Activated naive CD8-positive, alpha-beta T cell treated with anti-CD3 and anti-CD28 coated beads, Interleukin-2, amount 50 U/mL, for 24 hours (primary cell): ENCODE measurements around the gene CABLES2.

Experiments used
- ATAC-seq: fragments of 150-1000 bp; cut with Tn5 transposase; one replicate; pipeline ENCODE4 v1.10.0; 2021
- DNase-seq: peaks from one replicate; pipeline ENCODE4 v3.0.0; 2021
- H3K27ac Mint-ChIP-seq: one replicate; pipeline ENCODE4 v1.8.0; 2021; ENCODE audit warnings: mild to moderate bottlenecking, mixed read lengths
- H3K27me3 Mint-ChIP-seq: one replicate; pipeline ENCODE4 v1.8.0; 2021; ENCODE audit warnings: mixed read lengths
- H3K36me3 Mint-ChIP-seq: one replicate; pipeline ENCODE4 v1.8.0; 2021; ENCODE audit warnings: low read depth, mixed read lengths
- H3K4me1 Mint-ChIP-seq: one replicate; pipeline ENCODE4 v1.8.0; 2021; ENCODE audit warnings: mixed read lengths
- H3K4me3 Mint-ChIP-seq: one replicate; pipeline ENCODE4 v1.8.0; 2021; ENCODE audit warnings: mild to moderate bottlenecking, moderate library complexity, mixed read lengths
- H3K9me3 Mint-ChIP-seq: one replicate; pipeline ENCODE4 v1.8.0; 2021; ENCODE audit warnings: mixed read lengths

The CABLES2 gene

GRCh38 chr20:62362991-62363919 lies 43.8 kb downstream of the CABLES2 start:
- Mint-ChIP-seq H3K36me3 (no peaks in the 10 kb centered on the region), H3K9me3 (no peaks in the 10 kb centered on the region), H3K27ac (no peak overlapping the region), H3K4me1 (peaks cover 2% of the 10 kb centered on the region), H3K27me3 (peaks cover 17% of the 10 kb centered on the region), H3K4me3 (no peak overlapping the region)
- DNase-seq (no peak), ATAC-seq (no peak)

- no peak for ATAC-seq
- no peak for DNase-seq
- no peak overlapping the region for H3K27ac Mint-ChIP-seq
- H3K9me3 Mint-ChIP-seq = no peaks in the 10 kb centered on the region
- H3K4me3 Mint-ChIP-seq = no peak overlapping the region
- no peaks in the 10 kb centered on the region for H3K36me3 Mint-ChIP-seq
- H3K27me3 Mint-ChIP-seq = peaks cover 13% of the 10 kb centered on the region
- peaks cover 1% of the 10 kb centered on the region for H3K4me1 Mint-ChIP-seq
Observed at GRCh38 chr20:62362590-62362940, 44.5 kb downstream of the CABLES2 start.

DNA sequence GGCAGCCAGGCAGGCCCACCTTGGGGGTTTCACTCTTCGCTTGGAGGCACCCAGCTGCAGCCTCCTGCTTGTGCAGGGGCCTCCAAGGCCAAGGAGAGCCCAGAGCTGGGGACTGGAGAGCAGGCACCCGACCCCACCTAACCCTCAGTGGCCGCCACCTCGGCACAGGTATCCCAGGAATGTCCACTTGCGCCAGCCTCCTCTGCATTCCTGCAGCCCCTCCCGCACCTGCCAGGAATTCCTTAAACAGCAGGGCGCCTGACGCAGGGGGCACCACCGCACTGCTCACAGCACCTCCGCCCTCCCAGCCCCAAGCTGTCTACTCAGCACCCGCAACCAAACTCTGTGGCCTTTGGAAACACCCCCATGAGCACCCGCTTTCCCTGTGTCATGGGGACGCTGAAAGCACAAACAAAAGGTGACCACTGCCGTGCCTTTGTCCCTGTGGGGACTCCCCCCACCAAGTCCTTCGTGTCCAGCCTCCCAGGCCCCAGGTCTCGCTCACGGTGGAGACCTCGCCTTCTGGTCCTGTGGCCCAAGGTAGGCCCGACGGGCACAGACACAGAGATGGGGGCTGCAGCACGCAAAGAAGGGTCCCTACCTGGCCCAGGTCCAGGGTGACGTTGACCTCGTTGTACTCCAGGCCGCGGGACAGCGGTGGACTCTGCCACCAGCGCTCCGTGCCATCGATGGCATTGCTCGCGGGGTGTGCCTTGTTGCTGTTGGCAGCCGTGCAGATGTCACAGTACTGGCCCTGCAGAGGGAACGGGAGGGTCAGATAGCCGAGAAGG lies 45.1 kb downstream of the CABLES2 start:
- H3K27me3 Mint-ChIP-seq = peaks cover 12% of the 10 kb centered on the region
- no peaks in the 10 kb centered on the region for H3K4me1 Mint-ChIP-seq
- DNase-seq (no peak), ATAC-seq (no peak)
- H3K4me3 Mint-ChIP-seq = no peak overlapping the region
- H3K27ac Mint-ChIP-seq = no peak overlapping the region
- no peaks in the 10 kb centered on the region for H3K9me3 Mint-ChIP-seq
- no peaks in the 10 kb centered on the region for H3K36me3 Mint-ChIP-seq

- Mint-ChIP-seq H3K36me3 (no peaks in the 10 kb centered on the region), H3K4me3 (no peak overlapping the region), H3K27ac (no peak overlapping the region), H3K9me3 (no peaks in the 10 kb centered on the region), H3K4me1 (no peaks in the 10 kb centered on the region), H3K27me3 (peaks cover 12% of the 10 kb centered on the region)
- DNase-seq = no peak
- ATAC-seq = no peak
Observed at GRCh38 chr20:62360854-62361798, 46.0 kb downstream of the CABLES2 start.

DNA sequence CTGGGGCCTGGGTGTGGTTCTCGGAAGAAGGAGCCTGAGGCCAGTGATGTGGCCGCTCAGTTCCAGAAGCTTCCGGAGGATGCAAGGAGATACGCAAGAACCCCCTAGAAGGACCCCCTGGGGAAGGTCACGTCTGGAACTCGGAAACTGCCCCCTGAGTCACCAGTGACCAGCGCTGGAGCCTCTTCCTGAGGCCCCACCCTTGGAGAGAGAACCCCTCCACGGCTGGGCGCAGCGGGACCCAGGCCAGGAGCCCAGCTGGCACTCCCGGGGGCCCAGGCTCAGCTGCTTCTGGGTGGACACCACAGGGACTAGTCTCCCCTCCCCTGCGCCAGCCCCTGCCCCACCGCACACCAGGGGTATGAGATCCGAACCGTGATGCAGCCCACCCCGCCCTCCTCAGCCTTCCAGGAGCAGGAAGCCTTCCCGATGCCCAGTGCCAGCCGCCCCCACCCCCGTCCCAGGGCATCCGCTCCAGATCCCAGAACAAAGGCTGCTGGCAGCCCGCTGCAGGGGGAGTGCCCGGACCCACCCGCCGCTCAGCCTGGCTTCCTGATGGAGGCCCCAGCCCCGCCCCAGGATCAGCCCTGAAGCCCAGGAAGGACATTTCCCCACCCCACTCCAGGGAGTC lies 47.5 kb downstream of the CABLES2 start:
- H3K4me3 Mint-ChIP-seq = no peak overlapping the region

DNA sequence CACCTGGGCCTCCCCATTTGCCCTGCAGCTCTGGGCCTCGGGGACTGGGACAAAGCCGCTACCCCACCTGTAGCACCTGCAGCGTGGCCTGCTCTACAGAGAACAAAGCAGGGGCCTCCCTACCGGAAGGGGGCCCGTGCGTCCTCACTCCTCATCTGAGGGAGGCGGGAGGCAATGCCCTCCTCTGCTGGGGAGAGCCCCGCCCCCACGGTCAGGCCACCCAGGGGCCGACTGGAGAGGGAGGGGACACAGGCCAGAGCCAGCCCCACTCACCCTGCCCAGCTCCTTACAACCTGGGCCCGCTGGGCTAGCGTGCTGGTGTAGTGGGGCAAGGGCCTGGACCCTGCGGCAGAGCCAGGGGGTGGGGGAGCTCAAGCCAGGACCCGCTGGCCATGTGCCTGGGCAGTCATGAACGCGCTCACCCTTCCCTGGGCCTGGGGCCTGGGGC lies 48.0 kb downstream of the CABLES2 start:
- peaks cover 2% of the 10 kb centered on the region for H3K27me3 Mint-ChIP-seq
- DNase-seq = no peak
- ATAC-seq = no peak
- H3K27ac Mint-ChIP-seq = no peak overlapping the region
- no peak overlapping the region for H3K4me3 Mint-ChIP-seq
- H3K36me3 Mint-ChIP-seq = no peaks in the 10 kb centered on the region
- H3K9me3 Mint-ChIP-seq = no peaks in the 10 kb centered on the region
- H3K4me1 Mint-ChIP-seq = no peaks in the 10 kb centered on the region

More for the DNA sequence above, 47.5 kb downstream of the CABLES2 start:
- no peak for ATAC-seq
- Mint-ChIP-seq H3K9me3 (no peaks in the 10 kb centered on the region), H3K27ac (no peak overlapping the region), H3K36me3 (no peaks in the 10 kb centered on the region), H3K4me1 (no peaks in the 10 kb centered on the region), H3K27me3 (peaks cover 2% of the 10 kb centered on the region)
- no peak for DNase-seq

GRCh38 chr20:62358171-62359042 lies 48.7 kb downstream of the CABLES2 start:
- Mint-ChIP-seq H3K4me1 (no peaks in the 10 kb centered on the region), H3K4me3 (no peak overlapping the region), H3K27ac (no peak overlapping the region), H3K9me3 (no peaks in the 10 kb centered on the region), H3K27me3 (peaks cover 2% of the 10 kb centered on the region), H3K36me3 (no peaks in the 10 kb centered on the region)
- ATAC-seq (no peak), DNase-seq (no peak)

GRCh38 chr20:62357681-62358080 lies 49.4 kb downstream of the CABLES2 start:
- DNase-seq (no peak), ATAC-seq (no peak)
- Mint-ChIP-seq H3K27me3 (peaks cover 2% of the 10 kb centered on the region), H3K4me1 (no peaks in the 10 kb centered on the region), H3K9me3 (no peaks in the 10 kb centered on the region), H3K27ac (no peak overlapping the region), H3K4me3 (no peak overlapping the region), H3K36me3 (no peaks in the 10 kb centered on the region)

DNA sequence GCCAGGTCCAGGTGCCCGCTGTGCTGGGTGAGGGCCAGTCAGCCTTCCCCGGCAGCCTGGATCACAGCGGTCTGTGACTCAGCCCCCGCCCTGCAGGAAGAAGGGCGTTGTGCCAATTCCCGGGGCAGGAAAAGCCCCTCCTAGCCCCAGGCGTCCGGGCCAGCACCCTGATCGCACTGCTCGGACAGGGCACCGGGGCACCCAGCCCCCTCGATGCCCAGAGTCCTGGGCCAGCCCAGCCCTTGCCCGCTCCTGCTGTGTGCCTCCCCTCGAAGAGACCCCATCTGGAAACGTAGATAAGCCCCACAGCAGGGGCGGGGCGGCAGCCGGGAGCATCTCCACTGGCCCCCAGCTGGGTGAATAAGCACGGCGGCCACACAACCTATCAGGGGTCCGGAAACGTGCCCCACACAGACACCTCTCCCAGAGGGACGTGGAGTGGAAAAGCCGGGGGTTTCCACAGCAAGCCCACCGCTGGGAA lies 49.9 kb downstream of the CABLES2 start:
- no peak for ATAC-seq
- no peak for DNase-seq
- Mint-ChIP-seq H3K9me3 (no peaks in the 10 kb centered on the region), H3K36me3 (no peaks in the 10 kb centered on the region), H3K4me3 (no peak overlapping the region), H3K4me1 (no peaks in the 10 kb centered on the region), H3K27me3 (peaks cover 2% of the 10 kb centered on the region), H3K27ac (no peak overlapping the region)

- DNase-seq (no peak), ATAC-seq (no peak)
- no peaks in the 10 kb centered on the region for H3K36me3 Mint-ChIP-seq
- no peaks in the 10 kb centered on the region for H3K4me1 Mint-ChIP-seq
- peaks cover 2% of the 10 kb centered on the region for H3K27me3 Mint-ChIP-seq
- H3K4me3 Mint-ChIP-seq = no peak overlapping the region
- H3K9me3 Mint-ChIP-seq = no peaks in the 10 kb centered on the region
- H3K27ac Mint-ChIP-seq = no peak overlapping the region
Observed at GRCh38 chr20:62356589-62357186, 50.4 kb downstream of the CABLES2 start.

- Mint-ChIP-seq H3K27me3 (peaks cover 2% of the 10 kb centered on the region), H3K9me3 (no peaks in the 10 kb centered on the region), H3K27ac (no peak overlapping the region), H3K4me3 (no peak overlapping the region), H3K4me1 (no peaks in the 10 kb centered on the region), H3K36me3 (no peaks in the 10 kb centered on the region)
- ATAC-seq = no peak
- no peak for DNase-seq
Observed at GRCh38 chr20:62355878-62356588, 51.1 kb downstream of the CABLES2 start.

- Mint-ChIP-seq H3K4me1 (no peaks in the 10 kb centered on the region), H3K27ac (no peak overlapping the region), H3K36me3 (no peaks in the 10 kb centered on the region), H3K9me3 (no peaks in the 10 kb centered on the region), H3K27me3 (peaks cover 2% of the 10 kb centered on the region), H3K4me3 (no peak overlapping the region)
- no peak for DNase-seq
- ATAC-seq = no peak
Observed at GRCh38 chr20:62355516-62355877, 51.6 kb downstream of the CABLES2 start.
